Suprapubic skin (tissue), 4 donors: ENCODE measurements around the gene PHF12.

ENCODE experiments used
- POLR2A ChIP-seq, 2 donors: fragments of 450-650 bp; IDR thresholded peaks; one replicate each; pipeline ENCODE4 v1.6.1; 2017; ENCODE audit warnings: antibody characterized with exemption in 2 of 2, mild to moderate bottlenecking in 2 of 2, moderate library complexity in 2 of 2
- POLR2AphosphoS5 ChIP-seq, 3 donors: sonication (generic); formaldehyde crosslinking; IDR thresholded peaks; one replicate each; pipeline ENCODE4 v1.6.1; 2017; ENCODE audit warnings: antibody characterized with exemption in 3 of 3
- TF ChIP-seq, protein P1 (sequence below), 2 donors: fragments of 200-600 bp in 1 of 2; fragments of 450-650 bp in 1 of 2; sonication (generic) in 1 of 2; IDR thresholded peaks; one replicate each; pipeline ENCODE4 v1.5.1; 2016 to 2019; ENCODE audit warnings: antibody characterized with exemption in 2 of 2, mild to moderate bottlenecking in 1 of 2, moderate library complexity in 1 of 2

DNA sequence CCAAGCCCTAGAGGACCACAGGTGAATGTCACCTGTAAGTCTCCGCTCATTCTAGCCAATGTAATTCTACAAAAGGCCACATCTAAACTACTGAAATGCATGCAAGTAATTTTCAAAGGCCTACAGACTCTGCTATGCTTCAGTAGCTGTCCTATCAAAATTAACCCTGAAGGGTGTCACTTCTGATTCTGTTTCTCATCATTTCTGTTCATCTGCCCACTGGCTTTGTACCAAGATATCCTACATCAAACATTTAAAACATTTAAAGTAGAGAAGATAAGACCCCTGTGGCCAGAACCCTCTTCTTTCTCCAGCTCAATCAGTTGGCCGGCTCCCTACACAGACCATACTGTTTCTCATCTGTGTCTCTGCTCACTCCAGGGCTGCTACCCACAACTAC is 21.5 kb downstream of the PHF12 start:
- TF ChIP-seq POLR2A (IDR thresholded peaks at IDR 0.05) (no peak), POLR2AphosphoS5 (IDR thresholded peaks at IDR 0.05) (no peak)
- TF ChIP-seq, protein P1, sequence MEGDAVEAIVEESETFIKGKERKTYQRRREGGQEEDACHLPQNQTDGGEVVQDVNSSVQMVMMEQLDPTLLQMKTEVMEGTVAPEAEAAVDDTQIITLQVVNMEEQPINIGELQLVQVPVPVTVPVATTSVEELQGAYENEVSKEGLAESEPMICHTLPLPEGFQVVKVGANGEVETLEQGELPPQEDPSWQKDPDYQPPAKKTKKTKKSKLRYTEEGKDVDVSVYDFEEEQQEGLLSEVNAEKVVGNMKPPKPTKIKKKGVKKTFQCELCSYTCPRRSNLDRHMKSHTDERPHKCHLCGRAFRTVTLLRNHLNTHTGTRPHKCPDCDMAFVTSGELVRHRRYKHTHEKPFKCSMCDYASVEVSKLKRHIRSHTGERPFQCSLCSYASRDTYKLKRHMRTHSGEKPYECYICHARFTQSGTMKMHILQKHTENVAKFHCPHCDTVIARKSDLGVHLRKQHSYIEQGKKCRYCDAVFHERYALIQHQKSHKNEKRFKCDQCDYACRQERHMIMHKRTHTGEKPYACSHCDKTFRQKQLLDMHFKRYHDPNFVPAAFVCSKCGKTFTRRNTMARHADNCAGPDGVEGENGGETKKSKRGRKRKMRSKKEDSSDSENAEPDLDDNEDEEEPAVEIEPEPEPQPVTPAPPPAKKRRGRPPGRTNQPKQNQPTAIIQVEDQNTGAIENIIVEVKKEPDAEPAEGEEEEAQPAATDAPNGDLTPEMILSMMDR (IDR thresholded peaks at IDR 0.05), result no peak
